Measurements from ENCODE around the gene HMG20A.

- TF ChIP-seq, protein P1, sequence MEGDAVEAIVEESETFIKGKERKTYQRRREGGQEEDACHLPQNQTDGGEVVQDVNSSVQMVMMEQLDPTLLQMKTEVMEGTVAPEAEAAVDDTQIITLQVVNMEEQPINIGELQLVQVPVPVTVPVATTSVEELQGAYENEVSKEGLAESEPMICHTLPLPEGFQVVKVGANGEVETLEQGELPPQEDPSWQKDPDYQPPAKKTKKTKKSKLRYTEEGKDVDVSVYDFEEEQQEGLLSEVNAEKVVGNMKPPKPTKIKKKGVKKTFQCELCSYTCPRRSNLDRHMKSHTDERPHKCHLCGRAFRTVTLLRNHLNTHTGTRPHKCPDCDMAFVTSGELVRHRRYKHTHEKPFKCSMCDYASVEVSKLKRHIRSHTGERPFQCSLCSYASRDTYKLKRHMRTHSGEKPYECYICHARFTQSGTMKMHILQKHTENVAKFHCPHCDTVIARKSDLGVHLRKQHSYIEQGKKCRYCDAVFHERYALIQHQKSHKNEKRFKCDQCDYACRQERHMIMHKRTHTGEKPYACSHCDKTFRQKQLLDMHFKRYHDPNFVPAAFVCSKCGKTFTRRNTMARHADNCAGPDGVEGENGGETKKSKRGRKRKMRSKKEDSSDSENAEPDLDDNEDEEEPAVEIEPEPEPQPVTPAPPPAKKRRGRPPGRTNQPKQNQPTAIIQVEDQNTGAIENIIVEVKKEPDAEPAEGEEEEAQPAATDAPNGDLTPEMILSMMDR (IDR thresholded peaks at IDR 0.05), result no peak
- TF ChIP-seq POLR2A (IDR thresholded peaks at IDR 0.05), result no peak
Observed at GRCh38 chr15:77384589-77385359, 35.9 kb upstream of the HMG20A start.

All from adrenal gland (tissue), 5 donors.